K562 (cell line): ENCODE results near the gene YOD1. TPM values are rescaled to one million over a fixed set of nuclear protein-coding genes. Genes with fewer than 3 reads are reported as not detected.
A peak's percentile ranks its signal among the peaks of the same experiment; 100 is the strongest.

ENCODE experiments used
- AFF4 ChIP-seq: sonication (generic); formaldehyde crosslinking; IDR thresholded peaks from 2 replicates; pipeline ENCODE4 v1.8.0; 2023; ENCODE audit warnings: mild to moderate bottlenecking, missing genetic modification reagents
- CHD2 ChIP-seq: IDR thresholded peaks from 2 replicates; pipeline ENCODE4 v1.6.1; 2011; ENCODE audit warnings: low read depth, low read length
- CREB1 ChIP-seq, 2 experiments: sonication (generic) in 1 of 2; formaldehyde crosslinking in 1 of 2; IDR thresholded peaks; 2 replicates each; pipeline versions ENCODE4 v1.6.1 to v1.8.0; 2012 to 2022; ENCODE audit warnings: inconsistent platforms in 1 of 2, mild to moderate bottlenecking in 1 of 2, missing genetic modification reagents in 1 of 2, moderate library complexity in 1 of 2
- CTCF ChIP-seq, 3 experiments: IDR thresholded peaks in 2 of 3; conservative IDR thresholded peaks in 1 of 3; 2 replicates each; pipeline ENCODE4 v1.5.1; 2011 to 2012; ENCODE audit warnings: low read length in 3 of 3, mild to moderate bottlenecking in 3 of 3, control low read depth in 2 of 3, improper control_type of control experiment in 1 of 3, inconsistent platforms in 1 of 3, low read depth in 1 of 3, mixed read lengths in 1 of 3, moderate library complexity in 1 of 3; ENCODE audit not compliant: insufficient read depth in 2 of 3
- DACH1 ChIP-seq: fragments of 450-650 bp; IDR thresholded peaks from 2 replicates; pipeline ENCODE4 v1.6.1; 2018; ENCODE audit not compliant: partially characterized antibody
- DNMT1 ChIP-seq: fragments of 450-650 bp; IDR thresholded peaks from 2 replicates; pipeline ENCODE4 v1.6.1; 2016; ENCODE audit warnings: antibody characterized with exemption, mild to moderate bottlenecking
- HNRNPL ChIP-seq: fragments of 200-400 bp; formaldehyde crosslinking; IDR thresholded peaks from 2 replicates; pipeline ENCODE4 v1.6.1; 2017; ENCODE audit warnings: low read depth, mild to moderate bottlenecking, low read length
- MTA2 ChIP-seq: fragments of 450-650 bp; IDR thresholded peaks from 2 replicates; pipeline ENCODE4 v1.6.1; 2016; ENCODE audit warnings: low read depth
- SMARCA4 ChIP-seq: fragments of 450-650 bp; IDR thresholded peaks from 2 replicates; pipeline ENCODE4 v1.6.1; 2016
- SMARCC2 ChIP-seq: fragments of 450-650 bp; IDR thresholded peaks from 2 replicates; pipeline ENCODE4 v1.6.1; 2017; ENCODE audit warnings: antibody characterized with exemption, moderate library complexity, mild to moderate bottlenecking, low read depth
- SMARCE1 ChIP-seq: fragments of 450-650 bp; IDR thresholded peaks from 2 replicates; pipeline ENCODE4 v1.7.1; 2016; ENCODE audit warnings: mild to moderate bottlenecking
- TBP ChIP-seq: optimal IDR thresholded peaks from 2 replicates; pipeline ENCODE3; 2011; ENCODE audit warnings: low read depth, low read length, improper control_type of control experiment
- TFE3 ChIP-seq: fragments of 450-650 bp; formaldehyde crosslinking; IDR thresholded peaks from 2 replicates; pipeline ENCODE4 v1.4.0; 2020; ENCODE audit warnings: mild to moderate bottlenecking, mixed read lengths
- ZNF609 ChIP-seq: sonication (generic); formaldehyde crosslinking; IDR thresholded peaks from 2 replicates; pipeline ENCODE4 v1.8.1; 2023; ENCODE audit warnings: missing genetic modification reagents, mild to moderate bottlenecking, borderline replicate concordance
- ZNF766 ChIP-seq: fragments of 200-800 bp; sonication (Bioruptor generic); conservative IDR thresholded peaks from 2 replicates; pipeline ENCODE4 v1.6.1; 2016; ENCODE audit warnings: missing genetic modification characterization, missing compliant biosample characterization
- polyA plus RNA-seq, 8 experiments: library from polyadenylated mRNA; depleted of rRNA in 4 of 8; stranded (reverse) in 5 of 8; unstranded in 3 of 8; fragments of >200 nt; fragmentation: Nextera tagmentation in 2 of 8; fragmentation: Illumina TruSeq in 1 of 8; extraction: Ambion mirVana in 2 of 8; extraction: Trizol in 1 of 8; gene quantifications; 2 replicates each; pipeline versions ENCODE4 v1.2.1 to v1.2.3, GENCODE V29; 2011 to 2014; ENCODE audit warnings: inconsistent platforms in 1 of 8, missing spikeins in 1 of 8
- total RNA-seq, 7 experiments: library from RNA; depleted of rRNA in 6 of 7; stranded (reverse); fragments of >200 nt in 6 of 7; fragmentation: Illumina TruSeq in 2 of 7; extraction: Trizol in 2 of 7; gene quantifications; 2 replicates each; pipeline versions ENCODE4 v1.2.1 to v1.2.3, GENCODE V29; 2011 to 2021; ENCODE audit warnings: low replicate concordance in 1 of 7

Gene YOD1
- total and polyA plus RNA-seq, 9 of the 15 experiments (the other 6 are each of a cell fraction or from before 2014, with no cell fraction given) = 18.2 to 78.1 (median 46.9) TPM

- peak; percentile 88 for TF ChIP-seq AFF4 (CRISPR knock-in tag)
- no peak for TF ChIP-seq DACH1
- TF ChIP-seq TBP = peak; percentile 10
- TF ChIP-seq CHD2 = no peak; the same call in 1 of the 2 replicates
- no peak; the same call in 1 of the 2 replicates for TF ChIP-seq CREB1 (IDR thresholded peaks at IDR 0.05)
- TF ChIP-seq CREB1 (CRISPR knock-in tag; IDR thresholded peaks at IDR 0.05) = peak; percentile 65
- TF ChIP-seq SMARCA4 = 0 out of 2 replicates have a peak, but pooled peaks have one; percentile 31
- TF ChIP-seq DNMT1 = no peak
- TF ChIP-seq MTA2 = 0 out of 2 replicates have a peak, but pooled peaks have one; percentile 5
- TF ChIP-seq ZNF766 = 0 out of 2 replicates have a peak, but pooled peaks have one; percentile 43
- TF ChIP-seq CTCF (IDR thresholded peaks at IDR 0.05 in 2 of 3, conservative IDR thresholded peaks at IDR 0.05 in 1 of 3; ENCODE audit: insufficient read depth in 2 of 3, low read depth in 1 of 3, low read length in 3 of 3) = no peak
- TF ChIP-seq SMARCE1 = peak; percentile 47; the same call in 1 of the 2 replicates
- TF ChIP-seq SMARCC2 = no peak
- TF ChIP-seq ZNF609 (CRISPR knock-in tag) = 0 out of 2 replicates have a peak, but pooled peaks have one; percentile 14
- TF ChIP-seq HNRNPL = no peak
- no peak for TF ChIP-seq TFE3 (CRISPR knock-in tag)
These were observed at the start of gene YOD1 (continued) for GRCh38 chr1:207051191-207051943.
